ENCODE measurements around the gene CST3. TPM values are rescaled to one million over a fixed set of nuclear protein-coding genes. Genes with fewer than 3 reads are reported as not detected.

CST3 gene
- polyA plus RNA-seq, 2 of the 4 experiments (the other 2 are of a cell fraction), result 136 to 238 TPM

- Histone ChIP-seq H3K27ac (no peak overlapping the region), H3K9me3 (no peaks in the 10 kb centered on the region), H3K4me1 (no peaks in the 10 kb centered on the region), H3K4me2 (no peak overlapping the region), H3K4me3 (no peak overlapping the region)
- ChIA-PET CTCF (interaction anchor here (0.6 to 2.3 kb wide), 6 partner anchors 9 to 1573 kb away, joined by 3 to 5 read pairs (median 3); no protein-coding TSS in a partner anchor), POLR2A (no interaction called here)
- no peak for FAIRE-seq
- no peak for ATAC-seq
- no peak for DNase-seq (ENCODE audit: low read depth in 1 of 2, low spot score in 1 of 2)
- TF ChIP-seq CEBPB (IDR thresholded peaks at IDR 0.05) (peak; percentile 51 to 57; a peak in 3 of 4 replicates), HOXB5 (CRISPR knock-in tag; IDR thresholded peaks at IDR 0.05) (no peak)
- 84% methylated on average over 2 of the region's 2 CpGs for WGBS (ENCODE audit: missing lambda C conversion rate)
These were observed 11.5 kb upstream of the CST3 start for GRCh38 chr20:23649242-23649641.

- Histone ChIP-seq H3K4me3 (no peak overlapping the region), H3K9me3 (no peaks in the 10 kb centered on the region), H3K27ac (no peak overlapping the region), H3K4me1 (no peaks in the 10 kb centered on the region), H3K4me2 (no peak overlapping the region)
- DNase-seq (ENCODE audit: low read depth in 1 of 2, low spot score in 1 of 2), result no peak
- 94% methylated on average over 2 of the region's 2 CpGs for WGBS (ENCODE audit: missing lambda C conversion rate)
- ATAC-seq, result no peak
- FAIRE-seq, result peak; percentile 51
- CTCF ChIA-PET, result interaction anchor here (1.3 to 1.7 kb wide), 2 partner anchors 21 to 77 kb away, joined by 3 to 5 read pairs; no protein-coding TSS in a partner anchor
- TF ChIP-seq PHF8 (IDR thresholded peaks at IDR 0.05; ENCODE audit: borderline replicate concordance, low read depth), result no peak
- no peak for TF ChIP-seq MAZ (IDR thresholded peaks at IDR 0.05; ENCODE audit: borderline replicate concordance, low read depth, low read length)
- TF ChIP-seq JUNB (IDR thresholded peaks at IDR 0.05), result no peak
- TF ChIP-seq FOXS1 (CRISPR knock-in tag; IDR thresholded peaks at IDR 0.05), result no peak
- no peak for TF ChIP-seq EHMT2 (IDR thresholded peaks at IDR 0.05; ENCODE audit: low read depth)
- TF ChIP-seq NFE2L2 (conservative IDR thresholded peaks at IDR 0.05; ENCODE audit: low read length), result no peak
- no peak for TF ChIP-seq FOSL2 (IDR thresholded peaks at IDR 0.05)
- TF ChIP-seq FOSL2 (CRISPR knock-in tag; IDR thresholded peaks at IDR 0.05), result no peak
- TF ChIP-seq TP53 (CRISPR knock-in tag; IDR thresholded peaks at IDR 0.05), result no peak
- no peak for TF ChIP-seq RNF2 (IDR thresholded peaks at IDR 0.05; ENCODE audit: borderline replicate concordance, low read depth)
- TF ChIP-seq POLR2AphosphoS2 (conservative IDR thresholded peaks at IDR 0.05; ENCODE audit: low read length), result no peak
- no peak for TF ChIP-seq HOXB5 (CRISPR knock-in tag; IDR thresholded peaks at IDR 0.05)
- no peak for TF ChIP-seq MYC (IDR thresholded peaks at IDR 0.05; ENCODE audit: borderline replicate concordance, low read length)
- no peak for TF ChIP-seq BHLHE40 (IDR thresholded peaks at IDR 0.05; ENCODE audit: low read depth, low read length)
- TF ChIP-seq RFX5 (IDR thresholded peaks at IDR 0.05), result no peak
- POLR2A ChIA-PET, result no interaction called here
These were observed 9.6 kb upstream of the CST3 start for GRCh38 chr20:23647346-23647745.

GRCh38 chr20:23646106-23646873 is 8.5 kb upstream of the CST3 start:
- 34% methylated on average over 4 of the region's 4 CpGs for WGBS (ENCODE audit: missing lambda C conversion rate)
- Histone ChIP-seq H3K27ac (no peak overlapping the region), H3K4me1 (no peaks in the 10 kb centered on the region), H3K4me3 (no peak overlapping the region), H3K4me2 (no peak overlapping the region), H3K9me3 (no peaks in the 10 kb centered on the region)
- no peak for ATAC-seq
- no peak for FAIRE-seq
- CTCF ChIA-PET, result interaction anchor here (1.3 to 1.7 kb wide), 2 partner anchors 22 to 78 kb away, joined by 3 to 5 read pairs; no protein-coding TSS in a partner anchor
- no peak for TF ChIP-seq CHD4 (IDR thresholded peaks at IDR 0.05; ENCODE audit: borderline replicate concordance)
- TF ChIP-seq ATOH8 (CRISPR knock-in tag; IDR thresholded peaks at IDR 0.05; ENCODE audit: low read depth), result no peak
- TF ChIP-seq POLR2AphosphoS2 (conservative IDR thresholded peaks at IDR 0.05; ENCODE audit: low read length), result no peak
- TF ChIP-seq EP300 (IDR thresholded peaks at IDR 0.05), result no peak
- TF ChIP-seq E2F6 (IDR thresholded peaks at IDR 0.05; ENCODE audit: borderline replicate concordance, low read depth), result no peak
- no peak for TF ChIP-seq CBX8 (IDR thresholded peaks at IDR 0.05)
- no peak for TF ChIP-seq RCOR1 (IDR thresholded peaks at IDR 0.05; ENCODE audit: low read depth, low read length)
- no peak for TF ChIP-seq CBX2 (IDR thresholded peaks at IDR 0.05; ENCODE audit: borderline replicate concordance, low read depth)
- TF ChIP-seq MYC (IDR thresholded peaks at IDR 0.05; ENCODE audit: borderline replicate concordance, low read length), result no peak
- POLR2A ChIA-PET, result no interaction called here
- DNase-seq (ENCODE audit: low read depth in 1 of 2, low spot score in 1 of 2), result no peak
